HFF-Myc (cell line): ENCODE results near the gene MCC.

Source experiments
- DNase-seq: peaks from one replicate; pipeline ENCODE4 v3.0.0-alpha.2; 2011; ENCODE audit warnings: low read depth; ENCODE audit errors: extremely low read depth
- H3K4me3 ChIP-seq: replicated peaks from 2 replicates; pipeline ENCODE4 v1.5.1; 2011; ENCODE audit warnings: low read depth, mild to moderate bottlenecking, control low read depth, low read length
- CTCF ChIP-seq: IDR thresholded peaks from 2 replicates; pipeline ENCODE4 v1.5.1; 2012; ENCODE audit warnings: mild to moderate bottlenecking, low read depth, low read length, control low read depth; ENCODE audit errors: missing control alignments

The MCC gene

GRCh38 chr5:113195251-113195650 is 293.0 kb downstream of the MCC start:
- TF ChIP-seq CTCF, result no peak
- no peak for DNase-seq
- H3K4me3 ChIP-seq, result no peak overlapping the region

GRCh38 chr5:113194591-113194990 is 293.7 kb downstream of the MCC start:
- no peak for TF ChIP-seq CTCF
- no peak overlapping the region for H3K4me3 ChIP-seq
- DNase-seq, result no peak

- H3K4me3 ChIP-seq, result no peak overlapping the region
- TF ChIP-seq CTCF, result no peak
- no peak for DNase-seq
These were observed 294.1 kb downstream of the MCC start for GRCh38 chr5:113194125-113194524.

- no peak overlapping the region for H3K4me3 ChIP-seq
- no peak for TF ChIP-seq CTCF
- DNase-seq, result no peak
These were observed 294.8 kb downstream of the MCC start for GRCh38 chr5:113193311-113193978.

GRCh38 chr5:113192541-113192940 is 295.7 kb downstream of the MCC start:
- H3K4me3 ChIP-seq, result no peak overlapping the region
- TF ChIP-seq CTCF, result no peak
- no peak for DNase-seq

GRCh38 chr5:113190347-113190746 is 297.9 kb downstream of the MCC start:
- DNase-seq, result no peak
- no peak for TF ChIP-seq CTCF
- no peak overlapping the region for H3K4me3 ChIP-seq

- TF ChIP-seq CTCF, result no peak
- H3K4me3 ChIP-seq, result no peak overlapping the region
- DNase-seq, result no peak
These were observed 299.0 kb downstream of the MCC start for GRCh38 chr5:113189291-113189690.
